Neuronal stem cell (in vitro differentiated cells): ENCODE data around the gene MAPKAP1.

Experiments
- DNase-seq: peaks from one replicate; pipeline ENCODE4 v3.0.0-alpha.2; 2013; ENCODE audit warnings: low spot score
- H2AFZ ChIP-seq: one replicate; pipeline ENCODE4 v1.6.1; 2013; ENCODE audit warnings: mild to moderate bottlenecking, low read length, inconsistent platforms
- H2AK5ac ChIP-seq: 2 replicates; pipeline ENCODE4 v1.6.1; 2013; ENCODE audit warnings: low read depth, mild to moderate bottlenecking, inconsistent platforms, low read length, moderate library complexity, mixed read lengths
- H2BK120ac ChIP-seq: 2 replicates; pipeline ENCODE4 v1.6.1; 2013; ENCODE audit warnings: low read depth, mild to moderate bottlenecking, inconsistent platforms, low read length, moderate library complexity, mixed read lengths
- H2BK12ac ChIP-seq: one replicate; pipeline ENCODE4 v1.6.1; 2013; ENCODE audit warnings: low read length, inconsistent platforms
- H2BK15ac ChIP-seq: 2 replicates; pipeline ENCODE4 v1.6.1; 2013; ENCODE audit warnings: mild to moderate bottlenecking, low read length, inconsistent platforms, mixed read lengths
- H2BK5ac ChIP-seq: one replicate; pipeline ENCODE4 v1.6.1; 2013; ENCODE audit warnings: inconsistent platforms, mild to moderate bottlenecking, low read length, moderate library complexity
- H3K14ac ChIP-seq: one replicate; pipeline ENCODE4 v1.6.1; 2013; ENCODE audit warnings: low read length, inconsistent platforms
- H3K18ac ChIP-seq: 2 replicates; pipeline ENCODE4 v1.6.1; 2013; ENCODE audit warnings: low read length, inconsistent platforms
- H3K23ac ChIP-seq: 2 replicates; pipeline ENCODE4 v1.6.1; 2013; ENCODE audit warnings: low read depth, mild to moderate bottlenecking, mixed read lengths, low read length, inconsistent platforms; ENCODE audit not compliant: poor library complexity
- H3K27ac ChIP-seq: replicated peaks from 3 replicates; pipeline ENCODE4 v1.5.1; 2013; ENCODE audit warnings: low read length, inconsistent platforms
- H3K27me3 ChIP-seq, 3 experiments: 2 replicates each; pipeline ENCODE4 v1.6.1; 2013; ENCODE audit warnings: low read length in 3 of 3, mild to moderate bottlenecking in 2 of 3, inconsistent platforms in 1 of 3, low read depth in 1 of 3, mixed read lengths in 1 of 3, moderate library complexity in 1 of 3; ENCODE audit not compliant: control insufficient read depth in 3 of 3, insufficient read depth in 3 of 3
- H3K36me3 ChIP-seq, 2 donors: replicated peaks in 1 of 2; 2 replicates each; pipeline ENCODE4 v1.6.1; 2013; ENCODE audit warnings: low read length in 2 of 2; ENCODE audit not compliant: control insufficient read depth in 2 of 2, insufficient read depth in 2 of 2
- H3K4ac ChIP-seq: 2 replicates; pipeline ENCODE4 v1.6.1; 2013; ENCODE audit warnings: inconsistent platforms, mild to moderate bottlenecking, low read length, moderate library complexity
- H3K4me1 ChIP-seq, 2 donors: 1 replicate in 1 of 2; 2 replicates in 1 of 2; pipeline ENCODE4 v1.6.1; 2013; ENCODE audit warnings: low read length in 2 of 2, low read depth in 1 of 2; ENCODE audit not compliant: control insufficient read depth in 2 of 2, insufficient read depth in 1 of 2
- H3K4me2 ChIP-seq: one replicate; pipeline ENCODE4 v1.6.1; 2013; ENCODE audit warnings: mild to moderate bottlenecking, low read length, inconsistent platforms; ENCODE audit not compliant: insufficient read depth, poor library complexity, severe bottlenecking
- H3K4me3 ChIP-seq, 2 donors: 2 replicates each; pipeline ENCODE4 v1.5.1; 2013; ENCODE audit warnings: low read length in 2 of 2, mild to moderate bottlenecking in 2 of 2, inconsistent platforms in 1 of 2, moderate library complexity in 1 of 2
- H3K79me1 ChIP-seq: one replicate; pipeline ENCODE4 v1.6.1; 2013; ENCODE audit warnings: low read depth, mild to moderate bottlenecking, inconsistent platforms, low read length, moderate library complexity
- H3K9ac ChIP-seq: one replicate; pipeline ENCODE4 v1.6.1; 2013; ENCODE audit warnings: mild to moderate bottlenecking, low read depth, low read length, inconsistent platforms; ENCODE audit not compliant: poor library complexity
- H3K9me3 ChIP-seq, 2 donors: replicated peaks in 1 of 2; 2 replicates each; pipeline versions ENCODE3 to v1.6.1; 2013; ENCODE audit warnings: low read length in 2 of 2, mild to moderate bottlenecking in 2 of 2, inconsistent platforms in 1 of 2, low read depth in 1 of 2, mixed read lengths in 1 of 2, moderate library complexity in 1 of 2; ENCODE audit not compliant: control insufficient read depth in 2 of 2, insufficient read depth in 1 of 2
- H4K8ac ChIP-seq: one replicate; pipeline ENCODE4 v1.6.1; 2013; ENCODE audit warnings: low read depth, mild to moderate bottlenecking, inconsistent platforms, low read length, moderate library complexity
- H4K91ac ChIP-seq: one replicate; pipeline ENCODE4 v1.6.1; 2013; ENCODE audit warnings: low read length, low read depth, mild to moderate bottlenecking, inconsistent platforms; ENCODE audit not compliant: poor library complexity
- WGBS, 2 donors: extraction: QIAGEN DNeasy Blood & Tissue Kit; methylation state at CpG; one replicate each; pipeline ENCODE4 v1.1.7; 2013; ENCODE audit warnings: missing lambda C conversion rate in 2 of 2, mixed read lengths in 1 of 2; ENCODE audit not compliant: insufficient read length in 2 of 2, insufficient replicate concordance in 1 of 2; ENCODE audit errors: extremely low coverage in 2 of 2; 5-methylcytosine and 5-hydroxymethylcytosine counted together

MAPKAP1 gene

DNA sequence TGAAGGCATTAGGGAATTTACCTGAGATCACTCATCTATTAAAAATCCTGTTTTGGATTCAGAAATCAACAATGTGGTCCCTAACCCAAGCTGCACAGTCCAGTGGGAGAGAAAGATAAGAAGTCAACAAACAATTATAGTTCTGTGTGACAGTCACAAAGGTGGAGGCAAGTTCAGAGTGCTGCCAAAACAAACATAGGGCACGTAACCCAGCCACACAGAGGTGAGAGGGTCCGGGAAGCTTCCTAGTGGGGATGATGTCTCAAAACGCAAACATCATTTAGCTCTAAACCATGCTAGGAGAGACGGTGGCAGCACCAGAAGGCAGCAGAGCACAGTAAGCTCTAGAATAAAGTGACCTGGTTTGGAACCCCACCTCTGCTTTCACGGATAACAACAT, 158.9 kb downstream of the MAPKAP1 start:
- Histone ChIP-seq H2AFZ (no peak overlapping the region), H4K91ac (no peak overlapping the region), H3K4me1 (peaks cover 10 to 13% of the 10 kb centered on the region in 2 donors), H3K9ac (no peak overlapping the region), H3K4me2 (no peak overlapping the region), H3K4me3 (no peak overlapping the region), H3K9me3 (no peaks in the 10 kb centered on the region), H2BK15ac (no peak overlapping the region), H3K23ac (no peak overlapping the region), H2BK120ac (no peak overlapping the region), H3K14ac (no peak overlapping the region), H2BK12ac (no peak overlapping the region), H3K18ac (no peak overlapping the region), H2AK5ac (no peak overlapping the region), H3K27ac (no peak overlapping the region), H3K36me3 (no peaks in the 10 kb centered on the region), H3K4ac (no peak overlapping the region), H3K27me3 (no peaks in the 10 kb centered on the region), H2BK5ac (no peak overlapping the region), H4K8ac (no peak overlapping the region), H3K79me1 (no peaks in the 10 kb centered on the region)
- DNase-seq, result no peak
- WGBS, 2 donors, result no CpG with 5 or more reads among the region's 5 CpGs

DNA sequence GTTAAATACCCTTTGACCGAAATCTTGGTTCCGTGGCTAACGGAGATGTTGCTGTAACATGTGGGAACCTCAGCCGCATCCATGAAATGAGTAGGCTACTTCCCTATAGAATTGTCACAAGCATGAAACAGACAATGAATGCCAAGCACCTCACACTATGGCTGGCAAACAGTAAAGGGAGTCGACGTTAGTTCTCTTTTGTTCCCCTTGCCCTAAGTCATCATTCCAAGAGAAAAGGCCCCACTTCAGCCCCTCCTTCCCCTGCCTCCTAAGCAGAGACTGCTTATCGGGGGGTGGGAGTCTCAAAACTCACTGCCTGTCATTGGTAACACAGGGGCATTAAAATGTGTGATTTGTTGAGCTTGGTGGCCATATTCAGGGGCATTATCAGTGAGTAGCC, 159.6 kb downstream of the MAPKAP1 start:
- peak overlapping the region; percentile 1 for H3K27ac ChIP-seq
- H2AK5ac ChIP-seq, result no peak overlapping the region
- H4K8ac ChIP-seq, result no peak overlapping the region
- H2BK5ac ChIP-seq, result no peak overlapping the region
- no peaks in the 10 kb centered on the region for H3K36me3 ChIP-seq
- H3K4me2 ChIP-seq, result no peak overlapping the region
- H2BK15ac ChIP-seq, result no peak overlapping the region
- H3K9ac ChIP-seq, result no peak overlapping the region
- H3K9me3 ChIP-seq, result no peaks in the 10 kb centered on the region
- WGBS, 2 donors, result no CpG with 5 or more reads among the region's 7 CpGs
- no peak overlapping the region for H3K4me3 ChIP-seq
- H3K14ac ChIP-seq, result no peak overlapping the region
- no peak overlapping the region for H2AFZ ChIP-seq
- no peak overlapping the region for H3K18ac ChIP-seq
- H3K4me1 ChIP-seq, result peaks cover 10 to 13% of the 10 kb centered on the region in 2 donors
- no peak overlapping the region for H3K4ac ChIP-seq
- H2BK120ac ChIP-seq, result no peak overlapping the region
- no peaks in the 10 kb centered on the region for H3K79me1 ChIP-seq
- H3K23ac ChIP-seq, result no peak overlapping the region
- H3K27me3 ChIP-seq, result no peaks in the 10 kb centered on the region
- H2BK12ac ChIP-seq, result no peak overlapping the region
- DNase-seq, result peak; percentile 27
- no peak overlapping the region for H4K91ac ChIP-seq

DNA sequence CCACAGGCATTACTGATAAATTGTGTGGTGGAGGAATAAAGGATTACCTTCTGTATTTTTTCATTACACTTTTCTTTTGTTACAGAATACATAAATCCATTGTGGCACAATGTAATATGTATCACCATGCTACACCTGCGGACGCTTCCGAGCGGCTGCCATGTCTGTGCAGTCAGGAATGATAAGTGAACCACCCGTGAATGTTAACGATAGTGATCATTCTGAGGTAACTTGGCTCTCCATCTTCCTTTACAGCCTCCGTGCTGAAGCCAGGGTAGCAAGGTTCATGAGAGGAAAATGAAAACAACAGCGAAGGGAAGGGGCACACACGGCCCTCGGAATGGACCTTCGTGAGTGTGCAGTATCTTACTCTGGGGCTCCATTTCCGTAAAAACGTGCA, 161.2 kb downstream of the MAPKAP1 start:
- Histone ChIP-seq H2BK15ac (no peak overlapping the region), H3K9ac (no peak overlapping the region), H2BK5ac (no peak overlapping the region), H3K4me3 (no peak overlapping the region), H3K4ac (no peak overlapping the region), H3K23ac (no peak overlapping the region), H3K27me3 (no peaks in the 10 kb centered on the region), H2BK12ac (no peak overlapping the region), H3K18ac (no peak overlapping the region), H3K4me2 (no peak overlapping the region), H3K9me3 (no peaks in the 10 kb centered on the region), H3K79me1 (no peaks in the 10 kb centered on the region), H3K4me1 (peaks cover 10 to 13% of the 10 kb centered on the region in 2 donors), H2AFZ (no peak overlapping the region), H3K36me3 (no peaks in the 10 kb centered on the region), H4K8ac (no peak overlapping the region), H2AK5ac (no peak overlapping the region), H4K91ac (no peak overlapping the region), H3K14ac (no peak overlapping the region), H3K27ac (no peak overlapping the region), H2BK120ac (no peak overlapping the region)
- no CpG with 5 or more reads among the region's 13 CpGs for WGBS, 2 donors
- DNase-seq, result no peak

DNA sequence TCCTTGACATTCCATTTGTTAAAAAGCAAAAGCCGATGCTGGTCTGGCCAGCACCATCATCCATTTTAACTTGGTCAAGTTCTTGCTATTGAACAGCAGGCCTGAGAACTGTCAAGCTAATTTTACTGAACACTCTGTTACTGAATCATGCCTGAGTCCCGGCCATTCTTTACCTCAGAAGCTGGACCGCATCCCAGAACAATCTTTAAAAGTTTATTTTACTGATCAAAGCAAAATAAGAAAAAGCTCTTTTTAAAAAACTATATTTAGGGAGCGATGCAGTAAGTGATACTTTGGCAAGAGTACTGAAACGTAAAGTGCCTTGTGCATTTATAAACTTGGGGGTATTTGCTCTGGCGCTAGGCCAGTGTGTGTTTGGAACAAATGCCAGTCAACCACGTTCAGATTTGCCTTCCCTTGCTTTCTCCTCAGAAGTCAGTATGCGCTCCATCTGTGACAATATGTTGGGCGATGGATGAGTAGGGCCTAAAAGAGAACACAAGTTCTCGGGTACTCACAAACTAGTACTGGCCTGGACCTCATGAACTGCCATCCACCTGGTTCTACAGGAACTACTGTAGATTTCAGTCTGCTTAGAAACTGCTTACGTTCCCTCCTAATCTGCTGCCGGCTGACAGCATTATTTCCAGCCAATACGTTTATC, 161.9 kb downstream of the MAPKAP1 start:
- Histone ChIP-seq H3K36me3 (no peaks in the 10 kb centered on the region), H2BK5ac (no peak overlapping the region), H2AFZ (no peak overlapping the region), H4K91ac (no peak overlapping the region), H3K27ac (no peak overlapping the region), H3K14ac (no peak overlapping the region), H3K4ac (no peak overlapping the region), H3K18ac (no peak overlapping the region), H2BK120ac (no peak overlapping the region), H2BK12ac (no peak overlapping the region), H3K4me3 (no peak overlapping the region), H3K9me3 (no peaks in the 10 kb centered on the region), H3K9ac (no peak overlapping the region), H3K23ac (no peak overlapping the region), H4K8ac (no peak overlapping the region), H3K27me3 (no peaks in the 10 kb centered on the region), H2BK15ac (no peak overlapping the region), H3K79me1 (no peaks in the 10 kb centered on the region), H3K4me2 (no peak overlapping the region), H2AK5ac (no peak overlapping the region), H3K4me1 (peaks cover 10 to 13% of the 10 kb centered on the region in 2 donors)
- WGBS, 2 donors, result no CpG with 5 or more reads among the region's 13 CpGs
- DNase-seq, result no peak
